Measurements from ENCODE around the gene BFSP1.

BFSP1 gene

DNA sequence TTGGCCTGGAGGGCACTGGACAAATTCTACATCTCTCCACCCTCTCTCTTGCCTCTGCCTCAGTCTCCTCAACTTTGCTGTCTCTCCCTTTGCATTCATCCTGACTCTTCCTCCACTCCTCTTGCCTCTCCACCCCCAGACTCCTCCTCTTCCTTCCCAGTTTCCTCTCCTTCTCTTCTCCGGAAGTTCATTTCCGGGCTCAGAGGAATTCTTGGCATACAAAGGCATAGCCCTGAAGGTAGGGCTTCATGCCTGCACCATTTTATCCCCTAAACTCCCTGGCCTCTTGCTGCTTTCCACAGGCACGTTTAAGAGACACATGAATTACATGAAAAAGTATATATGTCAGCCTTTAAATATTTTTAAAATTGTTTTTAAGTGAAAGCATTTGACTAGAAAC lies 10.6 kb downstream of the BFSP1 start:
- no peak for DNase-seq (ENCODE audit: low read depth)

DNA sequence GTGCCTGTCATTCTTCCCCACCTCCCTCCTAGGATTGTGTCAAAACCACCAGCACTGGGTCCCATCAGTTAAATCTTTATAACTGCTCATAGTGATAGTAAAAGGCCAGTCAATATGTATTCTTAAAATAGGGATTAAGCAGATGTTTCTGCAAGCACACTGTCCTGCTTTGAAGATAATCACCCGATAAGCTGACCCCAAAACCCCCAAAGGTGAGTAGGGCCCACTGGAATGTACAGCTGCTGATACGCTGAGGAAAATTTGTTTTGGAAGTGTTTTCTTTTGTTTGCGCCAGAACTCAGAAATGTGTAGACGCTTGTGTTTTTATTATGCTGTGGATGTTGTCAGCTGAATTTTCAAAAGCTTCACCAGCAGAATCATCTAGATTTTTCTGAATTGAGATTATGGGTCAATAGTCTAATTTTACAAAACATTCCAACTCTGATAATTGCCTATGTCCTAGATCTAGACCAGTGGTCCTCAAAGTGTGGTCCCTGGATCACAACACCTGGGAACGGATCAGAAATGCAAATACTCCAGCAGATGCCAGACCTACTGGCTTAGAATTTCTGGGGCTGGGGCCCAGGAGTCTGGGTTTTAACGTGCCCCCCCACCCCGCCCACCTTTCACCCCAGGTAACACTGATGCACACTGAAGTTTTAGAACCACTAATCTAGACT lies 11.4 kb downstream of the BFSP1 start:
- DNase-seq (ENCODE audit: low read depth), result no peak

- no peak for DNase-seq (ENCODE audit: low read depth)
Measured at GRCh38 chr20:17518339-17519052, 12.7 kb downstream of the BFSP1 start.

- DNase-seq (ENCODE audit: low read depth), result no peak
Measured at GRCh38 chr20:17515053-17515452, 16.1 kb downstream of the BFSP1 start.

GRCh38 chr20:17513939-17514338 lies 17.2 kb downstream of the BFSP1 start:
- DNase-seq (ENCODE audit: low read depth), result no peak

DNA sequence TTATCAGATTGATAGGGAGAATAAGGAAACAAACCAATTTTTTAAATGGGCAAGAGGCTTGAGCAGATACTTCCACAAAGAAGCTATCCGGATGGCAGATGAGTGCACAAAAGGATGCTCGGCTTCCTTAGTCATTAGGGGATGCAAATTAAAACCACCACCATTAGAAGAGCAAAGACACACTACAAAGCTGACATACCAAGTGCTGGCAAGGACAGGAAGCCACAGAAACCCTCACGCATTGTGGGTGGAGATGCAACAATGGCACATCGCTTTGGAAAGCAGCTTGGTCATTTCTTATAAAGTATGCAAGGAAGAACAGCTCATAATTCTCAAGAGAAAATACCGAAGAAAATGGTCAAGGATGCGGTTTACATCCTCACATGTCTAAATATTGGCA lies 19.8 kb downstream of the BFSP1 start:
- no peak for DNase-seq (ENCODE audit: low read depth)

DNA sequence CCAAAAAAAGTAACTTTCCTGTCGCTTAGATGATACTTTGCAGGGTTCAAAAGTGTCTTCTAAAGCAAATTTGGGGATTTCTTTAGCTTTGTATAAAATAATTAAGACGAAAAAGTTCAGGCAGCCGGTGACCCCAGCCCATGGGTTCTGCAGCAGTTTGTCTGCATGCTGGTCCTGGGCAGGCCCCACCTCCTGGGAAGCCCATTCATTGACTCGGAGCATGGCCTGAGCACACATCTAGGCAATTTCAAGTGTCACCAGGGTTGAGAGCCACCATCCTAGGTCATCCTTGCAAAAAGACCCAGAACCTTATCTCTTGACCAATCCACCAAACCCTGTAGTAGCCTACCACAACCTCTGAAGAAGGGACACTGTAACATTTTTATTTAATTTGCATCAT lies 20.6 kb downstream of the BFSP1 start:
- no peak for DNase-seq (ENCODE audit: low read depth)

- DNase-seq (ENCODE audit: low read depth), result no peak
Measured at GRCh38 chr20:17508756-17509155, 22.4 kb downstream of the BFSP1 start.

DNA sequence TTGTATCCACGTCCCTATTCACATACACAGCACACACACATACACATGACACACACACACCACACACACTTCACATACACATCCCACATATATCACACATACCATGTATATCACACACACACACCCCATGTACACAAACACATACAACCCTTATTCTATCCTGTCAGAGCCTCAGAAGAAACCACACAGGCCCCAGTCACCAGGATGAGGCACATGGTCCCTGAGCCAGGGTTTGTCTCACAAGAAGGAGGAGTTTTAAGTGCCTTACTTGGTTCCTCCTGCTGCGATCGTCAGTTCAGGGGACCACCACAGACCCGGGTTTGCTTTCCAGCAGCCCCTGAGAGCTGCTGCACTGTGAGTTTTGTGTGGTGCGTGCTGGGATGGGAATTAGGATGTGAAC lies 23.6 kb downstream of the BFSP1 start:
- DNase-seq (ENCODE audit: low read depth), result no peak

GRCh38 chr20:17507032-17507431 lies 24.1 kb downstream of the BFSP1 start:
- no peak for DNase-seq (ENCODE audit: low read depth)

DNA sequence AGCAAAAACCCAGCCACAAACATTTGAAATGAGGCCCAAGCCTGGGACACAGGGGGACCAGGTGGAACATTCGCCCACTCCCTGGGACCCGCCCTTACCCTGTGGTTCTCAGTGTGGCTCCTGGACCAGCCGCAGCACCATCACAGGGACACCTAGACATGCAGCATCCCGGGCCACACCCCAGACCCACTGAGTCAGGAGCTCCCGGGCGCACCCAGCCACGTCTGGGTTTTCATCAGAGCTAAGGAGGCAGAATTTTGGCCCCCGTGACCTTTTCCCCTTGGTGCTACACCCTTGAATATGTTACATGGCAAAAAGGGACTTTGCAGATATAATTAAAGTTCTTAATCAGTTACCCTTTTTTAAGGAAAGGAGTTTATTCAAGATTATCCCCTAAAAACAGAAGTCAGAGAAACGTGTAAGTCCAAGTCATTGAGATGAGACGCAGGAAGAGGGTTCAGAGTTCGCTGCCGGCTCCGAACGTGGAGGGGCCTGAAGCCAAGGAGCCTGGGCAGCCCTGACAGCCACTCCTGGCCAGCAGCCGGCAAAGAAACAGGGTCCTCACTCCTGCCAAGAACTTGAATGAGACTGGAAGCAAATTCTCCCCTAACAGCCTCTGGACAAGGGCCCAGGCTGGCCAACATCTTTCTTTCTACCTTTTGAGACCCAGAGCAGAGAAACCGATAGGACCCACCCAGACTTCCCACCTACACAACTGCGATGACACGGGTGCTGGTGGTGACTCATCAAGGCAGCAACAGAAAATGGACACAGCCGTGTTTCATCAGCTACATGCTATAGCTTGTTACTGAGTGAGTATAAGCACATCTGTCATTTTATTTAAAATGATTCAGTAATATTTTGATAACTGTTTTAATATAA lies 25.3 kb downstream of the BFSP1 start:
- peak; percentile 43 for DNase-seq (ENCODE audit: low read depth)

GRCh38 chr20:17504898-17505635 lies 26.1 kb downstream of the BFSP1 start:
- DNase-seq (ENCODE audit: low read depth), result peak; percentile 12

DNA sequence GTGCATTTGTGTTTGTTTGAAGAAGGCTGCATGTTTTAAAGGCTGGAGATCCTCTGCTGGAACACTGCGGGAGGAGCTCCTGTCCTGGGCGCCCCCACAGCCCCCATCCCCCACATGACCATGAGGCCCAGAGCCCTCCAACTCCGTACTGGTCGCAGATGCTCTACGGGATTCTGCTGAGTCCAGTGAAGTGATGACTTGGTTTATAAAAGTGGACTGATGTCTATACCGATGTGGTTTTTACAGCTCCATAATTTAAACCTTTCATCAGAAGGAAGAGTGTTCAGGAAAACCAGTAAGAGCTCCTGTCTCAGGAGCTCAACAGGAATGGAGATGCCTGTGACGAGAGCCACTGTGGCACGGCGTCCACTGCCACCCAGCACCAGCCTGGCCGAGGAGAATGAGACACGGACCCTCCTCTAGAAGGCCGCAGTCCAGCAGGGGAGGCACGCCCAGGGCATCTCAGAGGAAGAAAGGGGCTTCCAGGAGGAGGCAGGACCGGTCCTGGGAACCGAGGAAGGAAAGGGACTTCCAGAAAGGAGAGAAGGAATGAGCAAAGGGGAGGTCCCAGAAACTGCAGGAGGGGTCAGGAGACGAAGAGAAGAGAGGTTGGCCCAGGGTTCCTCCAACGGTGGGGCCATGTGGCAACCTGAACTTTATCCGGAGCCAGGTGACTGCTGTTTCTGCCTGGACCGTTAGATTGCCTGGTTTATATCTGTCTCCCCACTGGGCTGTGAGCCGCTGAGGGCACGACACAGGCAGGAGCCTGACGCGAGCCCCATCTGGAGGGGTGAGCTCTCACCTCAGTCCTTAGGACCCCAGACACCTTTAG lies 26.9 kb downstream of the BFSP1 start:
- no peak for DNase-seq (ENCODE audit: low read depth)

GRCh38 chr20:17503301-17504065 lies 27.7 kb downstream of the BFSP1 start:
- no peak for DNase-seq (ENCODE audit: low read depth)

DNA sequence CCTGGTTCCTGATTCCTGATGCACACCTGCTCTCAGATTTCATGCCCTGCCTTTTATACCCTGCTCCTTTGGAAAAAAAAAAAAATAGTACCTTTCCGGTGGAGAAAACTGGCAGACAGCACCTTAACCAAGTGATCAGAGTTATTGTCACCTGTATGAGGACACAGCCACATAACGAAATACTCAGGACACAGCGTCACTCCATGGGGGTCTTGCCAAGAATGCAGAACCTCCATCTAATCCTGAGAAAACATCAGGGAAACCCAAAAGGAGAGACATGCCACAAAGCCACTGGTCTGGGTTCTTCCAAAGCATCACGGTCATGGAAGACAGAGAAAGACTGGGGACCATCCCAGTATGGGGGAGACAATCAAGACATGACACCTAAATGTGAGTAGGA lies 29.1 kb downstream of the BFSP1 start:
- no peak for DNase-seq (ENCODE audit: low read depth)

DNA sequence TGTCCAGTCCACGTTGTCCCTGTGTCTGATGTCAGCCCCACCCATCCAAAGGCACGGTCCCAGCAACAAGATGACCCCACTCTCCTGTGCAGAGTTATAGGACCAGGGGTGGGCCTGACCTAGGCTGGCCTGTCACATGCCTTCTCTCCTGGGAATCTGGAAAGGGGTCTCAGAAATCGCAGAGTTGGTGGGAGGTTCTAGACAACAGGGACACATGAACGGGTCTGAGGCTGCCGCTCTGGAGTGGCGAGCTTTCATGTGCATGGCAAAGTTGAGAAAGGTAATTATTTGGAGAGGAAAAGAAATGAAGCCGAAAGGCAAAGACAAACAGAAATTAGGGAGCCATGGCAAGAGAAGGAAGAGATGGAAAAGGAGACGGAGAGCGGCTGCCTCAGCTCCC lies 29.5 kb downstream of the BFSP1 start:
- DNase-seq (ENCODE audit: low read depth), result no peak

DNA sequence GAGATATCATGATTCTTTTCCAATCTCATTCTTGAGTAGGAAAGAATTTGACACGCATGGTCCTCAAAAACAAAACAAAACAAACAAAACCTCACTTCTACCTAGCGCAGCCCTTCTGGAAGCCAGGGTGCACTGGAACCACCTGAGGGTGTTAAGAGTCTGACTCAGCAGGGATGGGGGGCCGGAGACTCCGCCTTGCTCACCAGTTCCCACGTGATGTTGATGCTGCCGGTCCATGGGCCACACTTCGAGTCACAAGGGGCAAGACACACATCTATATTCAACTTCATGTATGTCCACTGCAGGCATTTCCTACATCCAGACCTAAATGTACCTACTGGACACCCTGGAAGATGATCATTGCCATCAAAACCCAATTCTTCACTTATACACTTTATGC lies 30.4 kb downstream of the BFSP1 start:
- DNase-seq (ENCODE audit: low read depth), result no peak

DNA sequence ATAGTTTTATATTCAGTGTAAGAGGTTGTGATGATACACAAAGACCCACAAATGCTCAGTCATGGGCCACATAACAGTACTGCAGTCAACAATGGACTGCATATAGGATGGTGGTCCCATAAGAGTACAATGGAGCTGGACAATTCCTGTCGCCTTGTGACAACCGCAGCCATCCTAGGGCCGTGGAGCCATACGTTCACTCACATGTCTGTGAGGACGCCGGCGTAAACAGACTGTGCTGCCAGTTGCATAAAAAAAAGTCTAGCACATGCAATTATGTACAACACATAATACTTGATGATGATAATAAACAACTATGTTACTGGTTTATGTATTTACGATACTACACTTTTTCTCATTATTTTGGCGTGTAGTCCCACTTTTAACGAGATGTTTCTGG lies 30.9 kb downstream of the BFSP1 start:
- DNase-seq (ENCODE audit: low read depth), result no peak

DNA sequence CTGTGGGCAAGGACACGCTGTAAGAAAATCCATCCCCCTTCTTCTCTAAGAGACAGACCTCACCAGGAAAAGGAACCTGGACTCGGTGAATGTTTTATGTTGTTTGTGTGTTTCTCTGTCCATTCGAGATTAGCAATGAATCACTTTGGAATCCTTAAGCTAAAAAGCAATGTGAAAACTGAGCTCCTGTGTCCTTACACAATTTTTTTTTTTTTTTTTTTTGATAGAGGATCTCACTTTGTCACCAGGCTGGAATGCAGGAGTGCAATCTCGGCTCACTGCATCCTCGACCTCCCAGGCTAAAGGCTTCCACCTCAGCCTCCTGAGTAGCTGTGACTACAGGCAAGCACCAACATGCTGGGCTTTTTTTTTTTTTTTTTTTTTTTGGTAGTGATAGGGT lies 32.1 kb downstream of the BFSP1 start:
- no peak for DNase-seq (ENCODE audit: low read depth)

DNA sequence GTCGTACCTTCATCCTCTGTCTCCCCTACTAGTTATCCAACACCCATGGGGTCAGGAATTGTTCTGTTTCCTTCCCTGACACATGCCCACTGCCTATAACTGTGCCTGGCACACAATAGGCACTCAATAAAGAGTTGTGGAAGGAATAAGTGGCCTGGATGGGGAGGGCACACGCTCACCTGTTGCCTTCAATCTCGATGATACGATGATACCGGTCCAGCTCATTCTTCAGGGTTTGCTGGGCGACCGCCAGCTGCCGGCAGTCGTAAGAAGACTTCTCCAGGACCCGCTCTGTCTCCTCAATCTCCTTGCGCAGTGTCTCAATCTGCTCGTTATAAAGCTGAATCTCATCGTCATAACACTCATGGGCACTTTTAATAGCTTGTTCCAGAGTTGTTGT lies 32.5 kb downstream of the BFSP1 start:
- DNase-seq (ENCODE audit: low read depth), result no peak
